HepG2 (cell line): ENCODE data around the gene DNAJB2. TPM values are rescaled to one million over a fixed set of nuclear protein-coding genes. Genes with fewer than 3 reads are reported as not detected.
A peak's percentile ranks its signal among the peaks of the same experiment; 100 is the strongest.

Source experiments
- CSRNP1 ChIP-seq: sonication (generic); formaldehyde crosslinking; IDR thresholded peaks from 2 replicates; pipeline ENCODE4 v1.8.1; 2023; ENCODE audit warnings: mild to moderate bottlenecking, missing genetic modification reagents
- GABPB1 ChIP-seq: IDR thresholded peaks from 2 replicates; pipeline ENCODE4 v1.6.1; 2016; ENCODE audit warnings: mild to moderate bottlenecking, missing genetic modification reagents, moderate library complexity, missing compliant biosample characterization
- MBNL3 ChIP-seq: fragments of 250-450 bp; sonication (Bioruptor Pico); conservative IDR thresholded peaks from 2 replicates; pipeline ENCODE4 v1.8.0; 2022; ENCODE audit warnings: mild to moderate bottlenecking, inconsistent platforms
- ZBTB43 ChIP-seq: sonication (generic); formaldehyde crosslinking; conservative IDR thresholded peaks from 2 replicates; pipeline ENCODE4 v1.4.0; 2020; ENCODE audit warnings: missing genetic modification reagents
- ZBTB49 ChIP-seq: sonication (generic); formaldehyde crosslinking; IDR thresholded peaks from 2 replicates; pipeline ENCODE4 v1.4.0; 2020; ENCODE audit warnings: missing genetic modification reagents, borderline replicate concordance
- ZFY ChIP-seq: sonication (generic); formaldehyde crosslinking; IDR thresholded peaks from 2 replicates; pipeline ENCODE4 v1.4.0; 2020; ENCODE audit warnings: missing genetic modification reagents
- ZNF235 ChIP-seq: sonication (generic); formaldehyde crosslinking; IDR thresholded peaks from 2 replicates; pipeline ENCODE4 v1.8.1; 2023; ENCODE audit warnings: mild to moderate bottlenecking, missing genetic modification reagents, borderline replicate concordance
- ZNF281 ChIP-seq: sonication (generic); formaldehyde crosslinking; IDR thresholded peaks from 2 replicates; pipeline ENCODE4 v1.4.0; 2020; ENCODE audit warnings: missing genetic modification reagents, borderline replicate concordance
- ZNF580 ChIP-seq: IDR thresholded peaks from 2 replicates; pipeline ENCODE4 v1.6.1; 2016; ENCODE audit warnings: low read depth, borderline replicate concordance
- polyA plus RNA-seq, 8 experiments: library from polyadenylated mRNA; depleted of rRNA in 3 of 8; stranded (reverse) in 7 of 8; unstranded in 1 of 8; fragments of >200 nt; fragmentation: Illumina TruSeq in 4 of 8; extraction: Trizol in 4 of 8; gene quantifications; 2 replicates each; pipeline versions ENCODE4 v1.2.1 to v1.2.3, GENCODE V29; 2011 to 2016; ENCODE audit warnings: low read depth in 4 of 8, missing spikeins in 1 of 8, mixed read lengths in 1 of 8; ENCODE audit not compliant: insufficient read depth in 1 of 8
- total RNA-seq, 5 experiments: library from RNA; depleted of rRNA; stranded (reverse); fragments of >200 nt; fragmentation: Illumina TruSeq; extraction: Trizol; gene quantifications; 2 replicates each; pipeline ENCODE4 v1.2.3, GENCODE V29; 2016; ENCODE audit warnings: low read depth in 1 of 5
- TF ChIP-seq, protein P1 (sequence below): sonication (generic); formaldehyde crosslinking; IDR thresholded peaks from 2 replicates; pipeline ENCODE4 v1.9.0; 2022; ENCODE audit warnings: low read depth, missing genetic modification reagents
- TF ChIP-seq, protein P2 (sequence below): sonication (generic); formaldehyde crosslinking; IDR thresholded peaks from 2 replicates; pipeline ENCODE4 v1.4.0; 2020; ENCODE audit warnings: missing genetic modification reagents

The DNAJB2 gene
- total and polyA plus RNA-seq, 2 of the 13 experiments (the other 11 are each of a cell fraction or from before 2014, with no cell fraction given): 21.3 to 31.1 TPM

GRCh38 chr2:219253753-219254589, 25.2 kb upstream of the DNAJB2 start, which contains the start of gene TUBA4A (continued):
- TF ChIP-seq ZBTB43 (CRISPR knock-in tag) (0 out of 2 replicates have a peak, but pooled peaks have one; percentile 24), ZFY (CRISPR knock-in tag) (peak; percentile 57), MBNL3 (no peak), ZNF580 (no peak), ZBTB49 (CRISPR knock-in tag) (no peak), CSRNP1 (CRISPR knock-in tag) (peak; percentile 66; the same call in 1 of the 2 replicates), GABPB1 (peak; percentile 69), ZNF235 (CRISPR knock-in tag) (no peak), ZNF281 (CRISPR knock-in tag) (no peak)
- TF ChIP-seq, protein P1, sequence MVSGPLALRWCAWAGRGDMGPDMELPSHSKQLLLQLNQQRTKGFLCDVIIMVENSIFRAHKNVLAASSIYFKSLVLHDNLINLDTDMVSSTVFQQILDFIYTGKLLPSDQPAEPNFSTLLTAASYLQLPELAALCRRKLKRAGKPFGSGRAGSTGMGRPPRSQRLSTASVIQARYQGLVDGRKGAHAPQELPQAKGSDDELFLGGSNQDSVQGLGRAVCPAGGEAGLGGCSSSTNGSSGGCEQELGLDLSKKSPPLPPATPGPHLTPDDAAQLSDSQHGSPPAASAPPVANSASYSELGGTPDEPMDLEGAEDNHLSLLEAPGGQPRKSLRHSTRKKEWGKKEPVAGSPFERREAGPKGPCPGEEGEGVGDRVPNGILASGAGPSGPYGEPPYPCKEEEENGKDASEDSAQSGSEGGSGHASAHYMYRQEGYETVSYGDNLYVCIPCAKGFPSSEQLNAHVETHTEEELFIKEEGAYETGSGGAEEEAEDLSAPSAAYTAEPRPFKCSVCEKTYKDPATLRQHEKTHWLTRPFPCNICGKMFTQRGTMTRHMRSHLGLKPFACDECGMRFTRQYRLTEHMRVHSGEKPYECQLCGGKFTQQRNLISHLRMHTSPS (CRISPR knock-in tag): no peak
- TF ChIP-seq, protein P2, sequence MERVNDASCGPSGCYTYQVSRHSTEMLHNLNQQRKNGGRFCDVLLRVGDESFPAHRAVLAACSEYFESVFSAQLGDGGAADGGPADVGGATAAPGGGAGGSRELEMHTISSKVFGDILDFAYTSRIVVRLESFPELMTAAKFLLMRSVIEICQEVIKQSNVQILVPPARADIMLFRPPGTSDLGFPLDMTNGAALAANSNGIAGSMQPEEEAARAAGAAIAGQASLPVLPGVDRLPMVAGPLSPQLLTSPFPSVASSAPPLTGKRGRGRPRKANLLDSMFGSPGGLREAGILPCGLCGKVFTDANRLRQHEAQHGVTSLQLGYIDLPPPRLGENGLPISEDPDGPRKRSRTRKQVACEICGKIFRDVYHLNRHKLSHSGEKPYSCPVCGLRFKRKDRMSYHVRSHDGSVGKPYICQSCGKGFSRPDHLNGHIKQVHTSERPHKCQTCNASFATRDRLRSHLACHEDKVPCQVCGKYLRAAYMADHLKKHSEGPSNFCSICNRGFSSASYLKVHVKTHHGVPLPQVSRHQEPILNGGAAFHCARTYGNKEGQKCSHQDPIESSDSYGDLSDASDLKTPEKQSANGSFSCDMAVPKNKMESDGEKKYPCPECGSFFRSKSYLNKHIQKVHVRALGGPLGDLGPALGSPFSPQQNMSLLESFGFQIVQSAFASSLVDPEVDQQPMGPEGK (CRISPR knock-in tag): peak; percentile 97
